PC-3 (cell line): Measurements from ENCODE around the gene ATP10B. TPM values are rescaled to one million over a fixed set of nuclear protein-coding genes. Genes with fewer than 3 reads are reported as not detected.

ENCODE experiments used
- ATAC-seq: fragments of 200-7000 bp; cut with Tn5 transposase; 2 replicates; pipeline ENCODE4 v1.9.1; 2020; ENCODE audit warnings: mild to moderate bottlenecking, moderate library complexity
- BruUV-seq: library from RNA; stranded (reverse); fragments of 400-500 nt; replicated peaks from 2 replicates; lab custom pipeline; 2021; lab: Mats Ljungman, UMichigan
- CTCF ChIA-PET: fragments of 300-600 bp; sonication (Branson Sonifier 250); formaldehyde crosslinking; loops from one replicate; lab custom pipeline; 2022; ENCODE audit warnings: antibody characterized with exemption; lab: Charles Lee
- POLR2A ChIA-PET: fragments of 300-600 bp; sonication (Branson Sonifier 250); formaldehyde crosslinking; loops from one replicate; lab custom pipeline; 2022; ENCODE audit warnings: antibody characterized with exemption; ENCODE audit not compliant: unreplicated experiment; lab: Charles Lee
- DNase-seq: peaks from one replicate; pipeline ENCODE4 v3.0.0-alpha.2; 2015
- H2AFZ ChIP-seq: fragments of 300-600 bp; sonication (generic); 2 replicates; pipeline ENCODE4 v1.6.0; 2016; ENCODE audit warnings: antibody characterized with exemption, low read length
- H3F3A ChIP-seq: fragments of 300-600 bp; sonication (generic); one replicate; pipeline ENCODE4 v1.6.0; 2017; ENCODE audit warnings: antibody characterized with exemption, low read length, control low read depth, mild to moderate bottlenecking; ENCODE audit not compliant: unreplicated experiment
- H3K27ac ChIP-seq: fragments of 300-600 bp; sonication (generic); 2 replicates; pipeline ENCODE4 v1.5.1; 2016; ENCODE audit warnings: mild to moderate bottlenecking, low read length
- H3K27me3 ChIP-seq: fragments of 300-600 bp; sonication (generic); 2 replicates; pipeline ENCODE4 v1.6.1; 2016; ENCODE audit warnings: low read length, mixed read lengths
- H3K36me3 ChIP-seq: fragments of 300-600 bp; sonication (generic); 2 replicates; pipeline ENCODE4 v1.6.1; 2016; ENCODE audit warnings: low read depth, mixed run types, low read length, mixed read lengths
- H3K4me1 ChIP-seq: fragments of 300-600 bp; sonication (generic); 2 replicates; pipeline ENCODE4 v1.5.1; 2016; ENCODE audit warnings: low read length; ENCODE audit not compliant: insufficient read depth
- H3K4me2 ChIP-seq: fragments of 300-600 bp; sonication (generic); 2 replicates; pipeline ENCODE4 v1.6.0; 2016; ENCODE audit warnings: low read length
- H3K4me3 ChIP-seq: fragments of 300-600 bp; sonication (generic); 2 replicates; pipeline ENCODE4 v1.5.1; 2016; ENCODE audit warnings: mild to moderate bottlenecking, low read length, mixed read lengths
- H3K79me2 ChIP-seq: fragments of 300-600 bp; sonication (generic); 2 replicates; pipeline ENCODE4 v1.6.1; 2017; ENCODE audit warnings: low read length, mixed read lengths
- H3K9ac ChIP-seq: fragments of 300-600 bp; sonication (generic); 2 replicates; pipeline ENCODE4 v1.6.0; 2016; ENCODE audit warnings: mild to moderate bottlenecking, low read length
- H3K9me2 ChIP-seq: fragments of 300-600 bp; sonication (generic); replicated peaks from 2 replicates; pipeline ENCODE4 v1.6.1; 2016; ENCODE audit warnings: mixed run types, low read length, mixed read lengths
- H3K9me3 ChIP-seq: fragments of 300-600 bp; sonication (generic); 2 replicates; pipeline ENCODE4 v1.6.1; 2016; ENCODE audit warnings: low read length, mixed read lengths
- H4K20me1 ChIP-seq: fragments of 300-600 bp; sonication (generic); 2 replicates; pipeline ENCODE4 v1.6.1; 2016; ENCODE audit warnings: low read length, mixed read lengths
- EZH2 ChIP-seq: fragments of 300-600 bp; sonication (generic); IDR thresholded peaks from one replicate; pipeline ENCODE4 v1.6.1; 2017; ENCODE audit warnings: antibody characterized with exemption, mild to moderate bottlenecking, low read length; ENCODE audit not compliant: unreplicated experiment
- EZH2phosphoT487 ChIP-seq: fragments of 300-600 bp; sonication (generic); IDR thresholded peaks from 2 replicates; pipeline ENCODE4 v1.6.1; 2018; ENCODE audit warnings: mild to moderate bottlenecking, antibody characterized with exemption, low read length, borderline replicate concordance
- intact Hi-C: fragments of 100-400 bp; cut with micrococcal nuclease; formaldehyde crosslinking; loops from 2 replicates; pipeline ENCODE4 v1.9.0; 2023
- total RNA-seq: library from RNA; depleted of rRNA; stranded (reverse); fragments of >200 nt; gene quantifications from 2 replicates; pipeline ENCODE4 v1.2.3, GENCODE V29; 2014
- TF ChIP-seq, protein P1 (sequence below): fragments of 300-600 bp; sonication (generic); conservative IDR thresholded peaks from 2 replicates; pipeline ENCODE4 v1.5.1; 2017; ENCODE audit warnings: antibody characterized with exemption, low read depth, mild to moderate bottlenecking, low read length

Gene ATP10B
- total RNA-seq, 1 experiment from 2014 or later = not detected

DNA sequence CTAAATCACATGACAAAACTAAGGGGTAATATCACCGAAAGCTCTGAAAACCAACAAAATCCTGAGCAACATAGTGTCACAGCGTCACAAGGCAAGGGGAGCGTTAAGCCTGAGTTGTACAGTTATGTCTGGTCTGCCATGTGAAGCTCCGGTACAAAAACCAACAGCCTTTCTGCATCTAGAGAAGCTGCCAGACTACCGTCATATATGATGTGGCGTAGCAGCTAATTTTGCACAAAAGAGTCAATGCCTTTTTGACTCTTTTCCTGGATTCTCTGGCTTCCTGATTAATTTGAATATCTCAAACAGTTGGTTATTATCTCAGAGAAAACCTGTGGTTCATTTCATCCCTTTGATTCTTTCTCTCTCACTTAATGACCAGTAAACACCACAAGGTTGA is 16.0 kb upstream of the ATP10B start:
- Histone ChIP-seq H3K4me3 (no peak overlapping the region), H2AFZ (no peak overlapping the region), H3K27ac (no peak overlapping the region), H3K9ac (no peak overlapping the region), H3K79me2 (no peaks in the 10 kb centered on the region), H3K4me2 (no peak overlapping the region), H3K4me1 (no peaks in the 10 kb centered on the region), H3K9me2 (no peaks in the 10 kb centered on the region), H3K27me3 (no peaks in the 10 kb centered on the region), H3K36me3 (no peaks in the 10 kb centered on the region), H4K20me1 (no peaks in the 10 kb centered on the region), H3F3A (no peaks in the 10 kb centered on the region), H3K9me3 (no peaks in the 10 kb centered on the region)
- ChIA-PET CTCF (no interaction called here), POLR2A (no interaction called here)
- DNase-seq (no peak), ATAC-seq (no peak)
- intact Hi-C loops = no loop called here
- BruUV-seq = no TSS peak
- TF ChIP-seq EZH2phosphoT487 (no peak), EZH2 (no peak)
- TF ChIP-seq, protein P1, sequence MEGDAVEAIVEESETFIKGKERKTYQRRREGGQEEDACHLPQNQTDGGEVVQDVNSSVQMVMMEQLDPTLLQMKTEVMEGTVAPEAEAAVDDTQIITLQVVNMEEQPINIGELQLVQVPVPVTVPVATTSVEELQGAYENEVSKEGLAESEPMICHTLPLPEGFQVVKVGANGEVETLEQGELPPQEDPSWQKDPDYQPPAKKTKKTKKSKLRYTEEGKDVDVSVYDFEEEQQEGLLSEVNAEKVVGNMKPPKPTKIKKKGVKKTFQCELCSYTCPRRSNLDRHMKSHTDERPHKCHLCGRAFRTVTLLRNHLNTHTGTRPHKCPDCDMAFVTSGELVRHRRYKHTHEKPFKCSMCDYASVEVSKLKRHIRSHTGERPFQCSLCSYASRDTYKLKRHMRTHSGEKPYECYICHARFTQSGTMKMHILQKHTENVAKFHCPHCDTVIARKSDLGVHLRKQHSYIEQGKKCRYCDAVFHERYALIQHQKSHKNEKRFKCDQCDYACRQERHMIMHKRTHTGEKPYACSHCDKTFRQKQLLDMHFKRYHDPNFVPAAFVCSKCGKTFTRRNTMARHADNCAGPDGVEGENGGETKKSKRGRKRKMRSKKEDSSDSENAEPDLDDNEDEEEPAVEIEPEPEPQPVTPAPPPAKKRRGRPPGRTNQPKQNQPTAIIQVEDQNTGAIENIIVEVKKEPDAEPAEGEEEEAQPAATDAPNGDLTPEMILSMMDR = no peak

DNA sequence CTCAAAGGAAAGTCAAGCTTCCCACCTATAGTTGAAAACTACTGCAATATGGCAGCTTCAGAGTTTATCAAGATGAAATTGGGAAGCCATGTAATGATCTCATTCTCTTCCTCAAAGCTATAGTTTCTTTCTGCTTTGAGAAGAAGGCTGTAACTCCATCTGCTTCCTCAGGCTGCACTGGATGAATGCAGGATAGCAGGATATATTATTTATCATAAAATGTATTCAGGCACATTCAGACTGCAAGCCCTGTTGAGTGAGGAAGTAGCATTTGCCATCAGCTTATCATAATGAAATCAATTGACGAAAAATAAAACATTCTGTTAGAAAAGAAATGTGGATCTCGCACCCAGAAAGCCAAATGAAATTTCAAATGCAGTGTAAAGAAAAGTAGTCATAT is 560 bp downstream of the ATP10B start:
- BruUV-seq = no TSS peak
- Histone ChIP-seq H3K36me3 (no peaks in the 10 kb centered on the region), H3K4me3 (no peak overlapping the region), H3K4me1 (no peaks in the 10 kb centered on the region), H3K9ac (no peak overlapping the region), H3F3A (no peaks in the 10 kb centered on the region), H3K4me2 (no peak overlapping the region), H2AFZ (no peak overlapping the region), H3K27ac (no peak overlapping the region), H3K9me2 (no peaks in the 10 kb centered on the region; the same call in 1 of the 2 replicates), H3K79me2 (no peaks in the 10 kb centered on the region), H3K27me3 (no peaks in the 10 kb centered on the region), H4K20me1 (no peaks in the 10 kb centered on the region), H3K9me3 (0 out of 2 replicates have a peak, but pooled peaks cover 6% of the 10 kb centered on the region)
- no peak for ATAC-seq
- TF ChIP-seq, protein P1 = no peak
- TF ChIP-seq EZH2 (no peak), EZH2phosphoT487 (no peak)
- intact Hi-C loops = no loop called here
- POLR2A ChIA-PET = no interaction called here
- DNase-seq = no peak
- CTCF ChIA-PET = no interaction called here

DNA sequence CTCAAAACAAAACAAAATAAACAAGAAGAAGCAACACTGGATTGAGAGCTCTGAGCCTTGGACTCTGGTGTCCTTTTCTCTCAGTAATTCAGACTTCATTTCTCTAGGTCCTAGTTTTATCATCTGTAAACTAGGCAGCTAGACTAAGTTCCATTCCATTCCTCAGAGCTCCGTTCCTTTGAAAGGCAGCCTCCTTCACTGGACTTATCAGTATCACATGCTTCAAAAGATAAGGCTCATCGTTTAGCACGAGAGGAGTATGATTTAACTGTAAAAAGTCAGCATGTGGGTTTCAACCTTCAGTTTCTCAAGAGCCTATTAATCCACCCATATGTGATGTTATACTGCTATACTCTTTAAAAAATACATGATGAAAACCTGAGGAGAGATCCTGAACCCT is 1.6 kb downstream of the ATP10B start:
- no peaks in the 10 kb centered on the region for H3F3A ChIP-seq
- intact Hi-C loops = no loop called here
- H3K9me3 ChIP-seq = 0 out of 2 replicates have a peak, but pooled peaks cover 5% of the 10 kb centered on the region
- no peaks in the 10 kb centered on the region for H3K4me1 ChIP-seq
- H3K36me3 ChIP-seq = no peaks in the 10 kb centered on the region
- no peak for ATAC-seq
- no peaks in the 10 kb centered on the region; the same call in 1 of the 2 replicates for H3K9me2 ChIP-seq
- H3K27me3 ChIP-seq = no peaks in the 10 kb centered on the region
- no peak overlapping the region for H3K4me2 ChIP-seq
- no peak for TF ChIP-seq EZH2phosphoT487
- TF ChIP-seq EZH2 = no peak
- TF ChIP-seq, protein P1 = no peak
- H4K20me1 ChIP-seq = no peaks in the 10 kb centered on the region
- no peak overlapping the region for H3K27ac ChIP-seq
- ChIA-PET CTCF (no interaction called here), POLR2A (no interaction called here)
- no TSS peak for BruUV-seq
- no peak overlapping the region for H3K4me3 ChIP-seq
- H2AFZ ChIP-seq = no peak overlapping the region
- DNase-seq = no peak
- H3K79me2 ChIP-seq = no peaks in the 10 kb centered on the region
- no peak overlapping the region for H3K9ac ChIP-seq
